ENCODE measurements around the gene TMEM100.

TMEM100 gene, protein sequence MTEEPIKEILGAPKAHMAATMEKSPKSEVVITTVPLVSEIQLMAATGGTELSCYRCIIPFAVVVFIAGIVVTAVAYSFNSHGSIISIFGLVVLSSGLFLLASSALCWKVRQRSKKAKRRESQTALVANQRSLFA

DNA sequence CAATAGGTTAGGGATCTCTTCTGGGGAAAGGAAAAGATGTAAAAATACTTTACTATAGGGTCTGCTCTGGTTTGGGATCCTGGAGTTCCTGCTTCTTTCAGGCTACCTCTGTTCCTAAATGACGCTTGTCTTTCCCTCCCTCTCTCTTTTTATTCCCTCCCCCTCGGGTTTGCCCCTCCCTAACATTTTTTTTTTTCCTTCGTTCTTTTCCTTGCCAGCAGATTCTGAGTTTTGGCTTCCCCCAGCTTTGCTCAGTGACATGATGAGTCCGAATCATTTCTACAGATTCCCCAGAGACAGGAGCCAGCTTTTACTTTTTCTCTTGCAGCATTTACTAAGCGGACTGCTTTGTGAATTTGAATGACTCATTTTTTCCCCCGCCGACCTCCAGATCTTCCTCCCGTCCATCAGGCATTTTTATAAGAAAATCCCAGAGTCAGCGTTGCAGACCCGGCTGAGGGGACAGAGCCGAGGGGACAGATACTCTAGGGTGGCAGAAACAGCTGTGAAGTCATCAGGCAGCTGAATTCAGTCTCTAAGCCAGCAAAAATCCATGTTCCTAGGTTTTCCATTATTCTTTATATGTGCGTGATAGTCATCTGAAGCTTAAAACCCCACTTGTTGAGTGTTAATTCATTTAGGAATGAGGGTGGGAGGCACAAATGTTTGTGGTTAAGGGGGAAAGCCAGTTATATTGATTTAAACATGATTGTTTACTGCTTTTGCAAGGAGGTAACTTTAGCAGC, at the start of gene TMEM100:
TSS of gene TMEM100 (minus strand) at position 123 of the 746 bp plus-strand sequence. CDS start 1,794 bp downstream, outside the sequence.
- DNase-seq (ENCODE audit: low spot score), result no peak

DNA sequence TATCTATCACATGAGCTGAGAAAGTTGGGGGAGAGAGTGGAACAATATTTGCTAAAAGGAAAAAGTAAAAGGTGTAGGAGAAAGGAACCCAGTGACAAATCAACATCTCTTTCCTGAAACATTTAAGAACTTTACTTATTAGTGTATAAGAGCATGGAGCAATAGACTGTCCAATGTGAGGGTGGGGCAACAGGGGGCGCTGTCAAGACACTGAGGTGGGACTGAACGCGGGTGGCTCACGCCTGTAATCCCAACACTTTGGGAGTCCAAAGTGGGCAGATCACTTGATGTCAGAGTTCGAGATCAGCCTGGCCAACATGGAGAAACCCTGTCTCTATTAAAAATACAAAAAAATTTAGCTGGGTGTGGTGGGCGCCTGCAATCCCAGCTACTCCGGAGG, 49.4 kb upstream of the TMEM100 start:
- no peak for DNase-seq (ENCODE audit: low spot score)

DNA sequence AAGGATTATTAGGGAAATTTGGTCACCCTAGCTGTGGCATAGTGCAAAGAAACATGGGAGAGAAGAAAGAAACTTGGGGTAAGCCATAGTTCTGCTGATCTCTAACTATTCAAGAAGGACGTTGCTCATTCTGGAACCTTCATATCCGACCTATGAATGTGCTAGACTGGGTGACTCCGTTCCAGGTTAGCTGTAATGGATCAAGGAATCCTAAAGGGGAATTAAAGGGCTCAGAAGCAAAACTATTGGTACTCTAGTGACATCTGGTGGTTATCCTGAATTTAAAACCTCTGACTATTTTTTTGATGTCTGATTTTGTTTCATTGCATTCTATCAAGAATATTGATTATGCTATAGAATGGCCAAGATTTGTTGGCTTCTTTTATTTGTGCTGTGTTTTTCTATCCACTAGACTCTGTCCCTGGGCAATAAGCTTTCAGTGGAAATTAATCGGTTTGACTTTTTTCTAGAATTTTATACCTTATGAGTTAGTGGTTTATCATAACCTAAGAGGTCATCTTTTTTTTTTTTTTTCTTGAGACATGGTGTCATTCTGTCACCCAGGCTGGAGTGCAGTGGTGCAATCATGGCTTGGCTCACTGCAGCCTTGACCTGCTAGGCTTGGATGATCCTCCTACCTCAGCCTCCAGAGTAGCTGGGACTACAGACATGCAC, 47.7 kb upstream of the TMEM100 start:
- DNase-seq (ENCODE audit: low spot score), result peak; percentile 54

DNA sequence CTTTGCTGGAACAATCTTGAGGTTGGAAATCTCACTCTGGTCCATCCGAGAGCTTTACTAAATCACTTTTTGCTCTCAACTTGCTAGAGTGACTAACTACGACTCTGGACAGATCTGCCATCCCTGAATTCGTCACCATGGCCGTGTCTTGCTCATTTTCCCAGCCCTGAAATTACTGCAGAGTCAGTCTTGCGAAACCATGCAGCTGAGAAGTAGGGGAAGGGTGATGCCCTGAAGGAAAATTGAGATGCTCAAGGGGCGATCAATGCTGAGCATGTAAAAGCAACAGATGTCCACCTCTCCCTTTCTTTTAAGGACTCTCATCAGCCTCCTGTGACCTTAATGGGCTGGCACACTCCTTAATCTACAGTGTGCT, 46.9 kb upstream of the TMEM100 start:
- DNase-seq (ENCODE audit: low spot score), result no peak

DNA sequence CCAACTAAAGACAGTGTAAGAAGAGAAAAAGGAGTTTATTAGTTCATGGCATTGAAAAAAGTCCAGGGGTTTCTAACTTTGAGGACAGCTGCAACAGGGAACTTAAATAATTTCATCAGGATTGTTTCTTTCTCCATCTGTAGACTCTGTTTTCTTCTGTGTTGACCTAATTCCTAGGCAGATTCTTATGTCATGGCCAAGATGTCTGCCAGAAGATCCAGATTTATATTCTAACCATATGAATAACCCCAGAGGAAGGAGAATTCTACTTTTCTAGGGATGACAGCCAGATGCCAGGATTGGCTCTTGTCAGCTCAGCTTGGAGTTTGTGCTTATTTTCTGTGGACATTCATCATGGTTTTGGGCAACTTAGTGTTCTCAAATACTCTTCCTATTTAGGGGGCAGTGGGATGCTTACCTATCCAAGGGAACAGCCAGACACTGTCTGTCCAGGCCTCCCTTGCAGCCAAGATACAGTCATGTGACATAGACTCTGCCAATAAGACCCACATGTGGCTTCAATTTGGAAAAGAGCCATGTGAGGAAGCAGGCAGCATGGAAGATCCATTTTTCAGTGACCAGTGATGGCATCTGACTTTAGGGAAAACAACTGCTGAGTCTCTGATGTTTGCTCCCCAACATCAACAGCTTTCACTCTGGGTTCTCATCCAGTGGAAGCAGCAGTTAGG, 46.4 kb upstream of the TMEM100 start:
- DNase-seq (ENCODE audit: low spot score), result no peak

DNA sequence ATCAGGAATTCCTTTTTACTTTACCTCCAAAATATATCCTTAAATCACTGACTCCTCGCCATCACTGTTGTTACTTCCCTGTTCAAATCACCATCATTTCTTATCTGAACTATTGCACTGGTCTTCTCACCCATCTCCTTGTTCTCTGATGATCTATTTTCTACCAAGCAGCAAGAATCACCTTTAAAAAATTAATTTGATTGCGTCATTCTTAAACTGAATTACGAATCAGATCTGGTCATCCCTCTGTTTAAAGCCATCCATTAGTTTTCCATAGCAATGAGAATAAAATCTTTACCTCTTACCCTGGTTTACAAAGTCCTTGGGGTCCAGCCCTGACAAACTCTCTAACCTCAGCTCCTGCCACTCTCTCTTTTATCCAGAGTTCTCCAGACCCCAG, 42.8 kb upstream of the TMEM100 start:
- DNase-seq (ENCODE audit: low spot score), result no peak

DNA sequence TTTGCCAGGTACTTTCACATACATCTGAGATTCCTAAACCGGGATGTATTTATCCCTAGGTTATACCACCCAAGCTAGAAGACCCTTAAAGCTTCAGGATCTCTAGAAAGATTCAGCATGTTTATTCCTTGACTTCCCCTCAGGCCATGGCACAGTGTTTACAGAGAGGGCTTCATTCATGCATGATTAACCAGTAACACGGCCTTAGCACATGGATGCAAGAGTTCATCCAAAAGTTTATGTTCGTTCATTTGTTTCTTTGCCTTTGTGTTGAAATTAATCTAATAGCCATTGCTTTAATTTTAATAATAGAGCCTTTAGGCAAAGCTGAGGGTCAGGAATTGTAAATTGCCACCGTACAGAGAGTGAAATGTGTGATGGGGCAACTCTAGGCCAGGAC, 41.9 kb upstream of the TMEM100 start:
- no peak for DNase-seq (ENCODE audit: low spot score)

DNA sequence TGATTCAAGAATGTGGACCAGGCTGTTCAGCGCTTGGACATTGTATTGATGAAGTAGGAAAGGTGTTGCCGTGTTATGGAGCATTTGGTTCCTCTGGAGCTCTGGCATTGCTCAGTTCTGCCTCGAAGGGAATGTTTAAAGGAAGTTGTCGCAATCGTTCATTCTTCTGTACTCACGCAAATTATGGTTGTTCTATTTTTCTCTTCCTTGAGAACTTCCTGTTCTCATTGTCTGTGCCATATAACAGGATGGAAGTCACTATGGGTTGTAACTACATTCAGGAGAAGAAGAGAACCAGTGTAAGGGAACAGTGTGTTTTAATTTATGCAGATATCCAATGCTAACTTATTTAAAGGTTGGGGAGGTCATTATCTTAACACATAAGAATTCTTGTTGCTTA, 41.2 kb upstream of the TMEM100 start:
- DNase-seq (ENCODE audit: low spot score), result no peak

DNA sequence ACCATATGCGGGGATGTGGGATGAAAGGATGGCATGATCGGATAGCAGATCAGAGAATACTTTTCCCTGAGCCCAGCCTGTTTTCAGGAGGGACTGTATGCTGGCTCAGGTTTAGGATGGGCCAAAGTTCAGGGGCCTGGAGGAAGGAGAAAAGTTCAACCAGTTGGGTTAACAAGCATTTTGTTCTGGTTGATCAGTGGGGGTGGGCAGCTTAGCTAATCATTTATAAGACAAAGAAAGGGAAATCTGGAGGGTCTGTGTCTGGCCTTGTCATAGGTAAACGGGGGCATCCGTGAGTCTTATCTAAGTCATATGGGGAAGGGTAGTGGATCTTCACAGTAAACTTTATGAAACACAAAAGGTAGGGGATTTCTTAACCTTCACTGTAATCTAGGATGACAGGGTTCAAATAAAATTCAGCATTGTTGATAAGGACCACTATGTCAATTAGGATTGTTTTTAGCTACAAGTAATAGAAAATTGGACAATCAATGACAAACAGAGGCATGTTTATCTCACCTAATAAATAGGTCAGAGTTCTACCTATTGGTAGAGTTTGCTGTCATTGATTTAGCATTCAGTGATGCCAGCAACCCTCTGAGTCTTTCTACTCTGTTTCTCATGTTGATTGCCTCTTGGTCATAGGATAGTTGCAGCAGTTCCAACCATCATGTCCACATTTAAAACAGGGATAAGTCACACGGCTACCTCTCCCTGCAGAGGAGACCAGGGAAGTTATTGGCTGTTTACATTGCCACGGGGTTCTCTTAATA, 39.6 kb upstream of the TMEM100 start:
- no peak for DNase-seq (ENCODE audit: low spot score)

DNA sequence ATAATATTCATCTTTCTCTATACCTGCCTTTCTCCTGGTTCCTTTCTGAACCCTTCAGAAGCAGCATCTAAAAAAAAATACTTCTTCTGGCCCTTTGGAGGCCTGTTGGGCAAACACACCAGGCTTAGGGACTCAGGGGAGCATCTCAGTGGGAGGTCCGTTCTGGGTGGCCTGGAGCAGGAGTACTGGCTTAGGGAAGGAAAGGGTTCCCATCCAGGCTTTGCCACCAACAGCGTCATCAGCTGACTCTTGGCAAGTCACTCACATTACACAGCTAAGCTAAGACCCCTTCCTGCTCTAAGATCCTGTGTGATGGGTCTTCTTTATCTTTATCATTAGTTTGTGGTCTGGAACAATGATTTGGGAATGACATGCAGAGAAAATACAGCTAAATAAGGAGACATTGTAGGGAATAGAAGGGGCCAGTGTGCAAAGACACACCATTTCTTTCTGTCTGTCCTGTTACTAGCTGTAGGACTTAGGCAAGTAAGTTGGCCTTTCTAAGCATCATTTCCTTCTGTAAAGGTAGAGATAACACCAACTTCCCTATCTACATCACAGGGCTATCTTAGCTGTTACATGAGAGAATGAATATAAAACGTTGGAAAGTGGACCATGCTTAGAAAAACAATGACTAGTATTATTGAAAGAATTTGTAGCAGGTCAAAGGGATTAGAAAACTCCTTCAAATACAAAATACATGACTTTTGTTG, 38.1 kb upstream of the TMEM100 start:
- no peak for DNase-seq (ENCODE audit: low spot score)

DNA sequence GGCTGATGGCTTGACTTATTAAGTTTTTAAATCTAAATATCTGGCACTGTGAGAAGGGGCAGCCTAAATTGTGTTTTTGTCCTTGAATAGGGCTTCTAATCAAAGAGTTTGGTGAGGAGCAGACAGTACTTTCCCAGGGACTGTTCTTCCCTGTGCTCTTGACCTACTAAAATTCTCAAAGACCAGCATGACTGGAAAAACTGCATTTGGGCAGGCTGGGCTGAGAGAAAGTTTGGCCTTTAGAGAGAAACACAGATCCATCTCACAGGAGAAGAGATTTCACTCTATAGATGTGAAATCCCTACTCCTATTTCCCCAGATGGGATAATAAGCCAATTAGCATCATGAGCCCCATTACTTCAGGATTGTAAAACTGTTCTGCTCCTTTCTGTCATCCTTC, 35.5 kb upstream of the TMEM100 start:
- no peak for DNase-seq (ENCODE audit: low spot score)

DNA sequence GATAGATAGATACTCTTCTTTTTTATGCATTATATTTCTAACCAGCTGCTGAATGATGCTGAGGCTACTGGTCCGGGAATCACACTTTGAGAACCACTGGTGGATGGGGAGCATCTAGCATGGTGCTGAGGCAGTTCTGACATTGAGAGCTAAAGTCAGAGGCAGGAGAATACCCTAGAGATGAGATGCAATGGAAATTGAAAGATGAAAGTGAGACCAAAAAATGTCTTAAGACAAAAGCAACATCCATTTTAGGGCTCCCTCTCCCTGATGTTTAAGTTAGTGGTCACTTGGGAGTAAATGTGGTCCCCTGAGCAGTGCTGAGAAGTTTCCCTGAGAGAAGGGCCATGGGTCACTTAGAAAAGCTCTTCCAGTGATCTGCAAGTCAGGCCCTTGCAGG, 35.0 kb upstream of the TMEM100 start:
- no peak for DNase-seq (ENCODE audit: low spot score)

DNA sequence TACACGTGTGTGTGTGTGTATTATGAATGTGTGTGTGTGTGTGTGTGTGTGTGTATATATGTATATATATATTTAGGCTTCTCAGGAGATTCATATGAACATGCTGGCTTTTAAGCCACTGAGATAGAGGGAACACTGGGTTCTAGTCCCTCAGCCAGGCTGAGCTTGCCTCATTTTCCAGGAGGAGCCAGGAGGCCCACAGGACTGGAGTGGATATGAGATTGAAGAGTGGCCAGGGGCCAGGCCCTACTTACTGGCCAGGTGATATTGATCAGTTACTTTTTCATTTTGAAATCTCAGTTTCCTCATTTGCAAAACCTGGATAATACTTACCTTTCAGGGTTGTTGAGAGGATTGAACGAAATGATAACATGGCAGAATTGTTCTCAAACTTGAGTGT, 34.0 kb upstream of the TMEM100 start:
- no peak for DNase-seq (ENCODE audit: low spot score)

DNA sequence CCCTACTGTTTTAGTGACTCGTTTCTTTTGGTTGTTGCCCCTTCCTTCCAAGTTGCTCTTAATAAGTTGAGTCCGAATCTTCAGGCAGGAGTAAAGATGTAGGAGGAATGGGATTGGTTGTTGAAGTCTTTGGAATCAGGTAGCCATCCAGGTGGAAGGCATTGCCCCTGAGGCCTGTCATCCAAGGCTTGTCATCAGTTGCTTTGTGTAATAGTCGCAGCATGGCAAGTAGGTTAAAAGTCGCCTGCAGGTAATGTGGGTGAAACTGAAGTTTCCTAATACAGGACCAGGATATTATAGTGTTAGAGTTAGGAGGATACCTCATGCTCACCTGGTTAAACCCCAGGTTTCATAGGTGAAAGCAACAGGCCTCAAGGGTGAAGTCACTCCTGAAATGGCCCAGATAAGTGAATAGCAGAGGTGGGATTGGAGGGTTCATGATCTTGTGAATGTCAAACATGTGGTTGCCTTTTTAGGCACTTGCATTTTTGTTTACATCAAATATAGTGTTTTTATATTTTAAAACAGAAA, 29.1 kb upstream of the TMEM100 start:
- no peak for DNase-seq (ENCODE audit: low spot score)

DNA sequence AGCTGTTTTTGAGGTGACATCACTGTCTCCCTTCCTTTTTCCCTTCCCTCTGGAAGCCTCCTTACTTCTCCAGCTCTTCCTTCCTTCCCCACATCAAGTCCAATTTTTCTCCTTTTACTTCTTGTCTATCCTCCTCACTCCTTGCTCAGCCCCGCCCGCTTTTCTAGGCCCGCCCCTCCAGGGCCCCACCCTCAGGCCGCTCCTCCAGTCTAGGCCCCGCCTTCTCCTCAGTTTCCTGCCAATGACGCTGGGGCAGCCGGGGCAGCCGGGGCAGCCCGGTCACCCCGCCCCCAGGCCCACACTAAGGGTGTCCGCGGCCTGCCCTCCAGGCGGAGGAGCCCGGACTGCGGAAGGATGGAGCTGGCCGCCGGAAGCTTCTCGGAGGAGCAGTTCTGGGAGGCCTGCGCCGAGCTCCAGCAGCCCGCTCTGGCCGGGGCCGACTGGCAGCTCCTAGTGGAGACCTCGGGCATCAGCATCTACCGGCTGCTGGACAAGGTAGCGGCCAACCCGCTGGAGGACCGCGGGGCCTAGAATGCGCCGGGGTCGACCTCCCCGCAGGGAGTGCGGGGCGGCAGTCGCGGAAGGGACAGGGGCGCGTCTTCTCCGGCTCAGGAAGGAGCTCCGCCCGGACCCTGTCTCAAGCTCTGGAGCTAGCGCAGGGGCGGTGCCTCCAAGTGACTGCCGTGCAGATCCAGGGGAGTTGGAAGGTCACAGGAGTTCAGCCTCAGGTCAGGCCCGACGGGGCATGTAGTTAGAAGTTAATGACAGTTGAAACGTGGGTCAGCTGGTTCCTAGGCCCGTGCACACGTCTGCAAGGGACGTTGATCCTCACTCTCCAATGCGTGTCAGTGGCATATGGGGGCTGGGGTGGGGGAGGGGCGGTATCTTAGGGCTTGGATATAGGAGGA, 28.3 kb upstream of the TMEM100 start, which contains the start of gene PCTP:
TSS of gene PCTP (plus strand) at position 302 of the 908 bp plus-strand sequence. CDS start at position 355, 53 bp downstream.
- peak; percentile 86 for DNase-seq (ENCODE audit: low spot score)

DNA sequence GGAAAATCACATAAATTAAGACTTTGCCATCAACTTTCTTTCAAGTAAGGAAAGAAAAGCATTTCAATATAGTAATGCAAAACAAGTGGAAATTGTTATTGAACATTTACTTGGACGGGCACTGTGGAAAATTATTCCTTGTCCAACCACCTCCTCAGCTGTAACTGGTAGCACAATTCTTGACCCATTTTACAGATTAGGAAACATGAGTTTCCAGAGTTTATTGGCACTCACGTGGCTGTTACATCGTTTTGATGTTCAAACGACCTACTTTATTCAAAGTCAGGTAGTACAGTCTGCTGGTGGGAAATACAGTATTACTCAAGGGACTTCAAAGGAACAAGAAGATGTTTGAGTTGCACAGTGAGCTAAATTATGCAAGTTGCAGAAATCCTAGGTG, 27.3 kb upstream of the TMEM100 start:
- no peak for DNase-seq (ENCODE audit: low spot score)

DNA sequence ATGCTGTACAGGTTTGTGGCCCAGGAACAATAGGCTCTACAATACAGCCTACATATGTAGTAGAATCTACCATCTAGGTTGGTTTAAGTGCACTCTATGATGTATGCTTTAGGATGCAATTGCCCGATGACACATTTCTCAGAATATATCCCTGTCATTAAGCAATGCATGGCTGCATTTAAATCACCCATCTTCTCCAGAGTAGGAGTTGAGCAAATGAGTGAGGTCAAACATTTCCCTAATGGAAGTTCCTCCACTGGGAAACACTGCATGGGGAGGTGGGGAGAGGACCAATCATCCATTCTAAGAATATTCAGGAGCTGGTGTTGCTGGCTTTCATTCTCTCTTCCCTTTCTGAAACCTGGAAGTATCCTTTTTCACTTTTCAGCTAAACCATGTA, 26.2 kb upstream of the TMEM100 start:
- DNase-seq (ENCODE audit: low spot score), result no peak

DNA sequence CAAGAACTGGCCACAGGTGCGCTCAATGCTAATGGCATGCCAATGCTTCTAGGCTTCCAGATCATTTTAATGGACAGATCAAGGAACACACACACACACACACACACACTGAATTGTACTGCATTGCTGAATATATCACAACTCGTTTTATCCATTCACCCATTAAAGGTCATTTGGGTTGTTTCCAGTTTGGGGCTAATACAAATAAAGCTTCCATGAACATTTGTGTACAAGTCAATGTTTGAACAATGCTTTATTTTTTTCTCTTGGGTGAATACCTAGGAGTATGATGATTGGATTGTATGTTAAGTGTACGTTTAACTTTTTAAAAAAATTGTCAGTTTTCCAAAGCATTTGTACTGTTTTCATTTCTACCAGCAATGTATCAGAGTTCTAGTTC, 24.5 kb upstream of the TMEM100 start:
- no peak for DNase-seq (ENCODE audit: low spot score)

DNA sequence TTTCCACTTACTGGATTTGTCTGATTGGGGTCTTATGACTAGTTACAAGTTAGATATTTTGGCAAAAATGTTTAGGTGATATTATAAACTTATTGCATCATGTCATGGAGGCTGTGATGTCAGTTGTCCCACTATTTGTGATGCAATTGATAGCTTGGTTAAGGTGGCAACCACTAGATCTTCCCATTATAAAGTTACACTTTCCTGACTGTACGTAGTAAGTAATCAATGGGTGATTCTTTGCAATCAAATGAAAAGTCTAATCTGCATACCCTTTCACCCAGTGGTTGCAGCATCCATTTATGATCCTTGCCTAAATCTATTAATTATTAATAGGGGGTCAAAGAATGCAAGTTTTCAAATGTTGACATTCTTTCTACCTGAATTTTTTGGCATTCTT, 23.8 kb upstream of the TMEM100 start:
- DNase-seq (ENCODE audit: low spot score), result no peak

DNA sequence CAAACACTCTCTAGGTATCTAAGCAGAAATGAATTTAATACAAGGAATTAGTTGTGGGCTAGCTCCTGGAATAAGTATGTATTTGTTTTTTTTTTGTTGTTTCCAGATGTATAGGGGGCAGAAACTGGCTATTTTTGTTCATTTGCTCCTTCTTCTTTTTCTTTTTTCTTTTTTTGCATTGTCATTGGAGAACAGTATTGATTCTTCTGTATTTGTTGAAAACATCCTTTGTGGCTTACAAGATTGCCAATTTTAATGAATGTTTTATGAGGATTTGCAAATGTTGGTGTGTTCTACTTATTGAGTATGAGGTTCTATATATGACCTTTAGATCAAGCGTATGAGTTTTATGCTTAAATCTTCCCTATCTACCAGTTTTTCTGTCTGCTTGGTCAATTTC, 22.6 kb upstream of the TMEM100 start:
- no peak for DNase-seq (ENCODE audit: low spot score)
